IMR-90 (cell line): ENCODE data around the gene MEN1. TPM values are rescaled to one million over a fixed set of nuclear protein-coding genes. Genes with fewer than 3 reads are reported as not detected.

ENCODE experiments used
- ATAC-seq: fragments of 200-7000 bp; cut with Tn5 transposase; 2 replicates; pipeline ENCODE4 v1.9.1; 2020; ENCODE audit warnings: low read depth, mild to moderate bottlenecking, moderate library complexity
- BruUV-seq: library from RNA; stranded (reverse); fragments of 400-500 nt; replicated peaks from 2 replicates; lab custom pipeline; 2021; lab: Mats Ljungman, UMichigan
- CTCF ChIA-PET: fragments of 300-600 bp; formaldehyde crosslinking; extraction: SDS; loops from one replicate; lab custom pipeline; 2021; ENCODE audit warnings: antibody characterized with exemption; lab: Yijun Ruan, JAX
- POLR2A ChIA-PET: fragments of 300-600 bp; sonication (Branson Sonifier 250); formaldehyde crosslinking; loops from one replicate; lab custom pipeline; 2022; ENCODE audit warnings: antibody characterized with exemption; ENCODE audit not compliant: unreplicated experiment; lab: Charles Lee
- DNase-seq: peaks from one replicate; pipeline ENCODE4 v3.0.0; 2013
- H2AFZ ChIP-seq: replicated peaks from 2 replicates; pipeline ENCODE3; 2013; ENCODE audit warnings: low read length, mild to moderate bottlenecking; ENCODE audit not compliant: poor library complexity
- H2AK5ac ChIP-seq: 2 replicates; pipeline ENCODE4 v1.6.1; 2013; ENCODE audit warnings: low read depth, low read length, inconsistent platforms
- H2AK9ac ChIP-seq: replicated peaks from 2 replicates; pipeline ENCODE3; 2013; ENCODE audit warnings: mild to moderate bottlenecking, low read depth, low read length, moderate library complexity; ENCODE audit not compliant: poor library complexity
- H2BK120ac ChIP-seq: 2 replicates; pipeline ENCODE4 v1.6.1; 2013; ENCODE audit warnings: low read depth, low read length, inconsistent platforms
- H2BK15ac ChIP-seq: 3 replicates; pipeline ENCODE4 v1.6.1; 2013; ENCODE audit warnings: low read depth, low read length, inconsistent platforms
- H2BK20ac ChIP-seq: 2 replicates; pipeline ENCODE4 v1.6.1; 2013; ENCODE audit warnings: low read depth, mild to moderate bottlenecking, inconsistent platforms, low read length, moderate library complexity
- H2BK5ac ChIP-seq: 2 replicates; pipeline ENCODE4 v1.6.1; 2013; ENCODE audit warnings: mild to moderate bottlenecking, low read depth, low read length, inconsistent platforms; ENCODE audit not compliant: poor library complexity, severe bottlenecking
- H3K14ac ChIP-seq: replicated peaks from 2 replicates; pipeline ENCODE4 v1.6.1; 2013; ENCODE audit warnings: low read depth, low read length, inconsistent platforms
- H3K18ac ChIP-seq: 2 replicates; pipeline ENCODE4 v1.6.1; 2013; ENCODE audit warnings: low read depth, low read length, control low read depth
- H3K23ac ChIP-seq: 2 replicates; pipeline ENCODE4 v1.6.1; 2013; ENCODE audit warnings: low read depth, low read length, inconsistent platforms
- H3K27ac ChIP-seq: 2 replicates; pipeline ENCODE4 v1.5.1; 2013; ENCODE audit warnings: mild to moderate bottlenecking, control low read depth, low read length; ENCODE audit not compliant: insufficient read depth
- H3K27me3 ChIP-seq: 2 replicates; pipeline ENCODE4 v1.6.1; 2013; ENCODE audit warnings: low read length; ENCODE audit not compliant: control insufficient read depth, insufficient read depth
- H3K36me3 ChIP-seq: 2 replicates; pipeline ENCODE4 v1.6.1; 2013; ENCODE audit warnings: low read length, mixed read lengths; ENCODE audit not compliant: control insufficient read depth, insufficient read depth
- H3K4ac ChIP-seq: 2 replicates; pipeline ENCODE4 v1.6.1; 2013; ENCODE audit warnings: low read depth, low read length, inconsistent platforms
- H3K4me1 ChIP-seq: 2 replicates; pipeline ENCODE4 v1.6.1; 2013; ENCODE audit warnings: low read length, mixed read lengths; ENCODE audit not compliant: control insufficient read depth, insufficient read depth
- H3K4me2 ChIP-seq: 2 replicates; pipeline ENCODE4 v1.6.1; 2013; ENCODE audit warnings: low read depth, mild to moderate bottlenecking, control low read depth, low read length, moderate library complexity
- H3K4me3 ChIP-seq: 2 replicates; pipeline ENCODE4 v1.5.1; 2013; ENCODE audit warnings: low read depth, mild to moderate bottlenecking, control low read depth, low read length, moderate library complexity; ENCODE audit not compliant: insufficient read depth
- H3K56ac ChIP-seq: 2 replicates; pipeline ENCODE4 v1.6.1; 2013; ENCODE audit warnings: low read length, inconsistent platforms; ENCODE audit not compliant: insufficient read depth; ENCODE audit errors: extremely low read depth
- H3K79me1 ChIP-seq, 2 experiments: 2 replicates each; pipeline ENCODE4 v1.6.1; 2013; ENCODE audit warnings: low read length in 2 of 2, inconsistent platforms in 1 of 2, low read depth in 1 of 2
- H3K9ac ChIP-seq: 2 replicates; pipeline ENCODE4 v1.6.1; 2013; ENCODE audit warnings: low read depth, low read length, control low read depth
- H3K9me1 ChIP-seq: 2 replicates; pipeline ENCODE4 v1.6.1; 2013; ENCODE audit warnings: low read length, inconsistent platforms; ENCODE audit not compliant: insufficient read depth
- H3K9me3 ChIP-seq: 2 replicates; pipeline ENCODE4 v1.6.1; 2013; ENCODE audit warnings: low read length; ENCODE audit not compliant: control insufficient read depth, insufficient read depth
- H4K20me1 ChIP-seq: 2 replicates; pipeline ENCODE4 v1.6.1; 2013; ENCODE audit warnings: low read length, inconsistent platforms; ENCODE audit not compliant: insufficient read depth
- H4K5ac ChIP-seq: 2 replicates; pipeline ENCODE4 v1.6.1; 2013; ENCODE audit warnings: mild to moderate bottlenecking, low read depth, low read length, control low read depth
- H4K8ac ChIP-seq, 2 experiments: 2 replicates each; pipeline ENCODE4 v1.6.1; 2013; ENCODE audit warnings: low read depth in 2 of 2, low read length in 2 of 2, control low read depth in 1 of 2, inconsistent platforms in 1 of 2
- H4K91ac ChIP-seq: 2 replicates; pipeline ENCODE4 v1.6.1; 2013; ENCODE audit warnings: low read depth, low read length, inconsistent platforms; ENCODE audit not compliant: insufficient read depth
- BHLHE40 ChIP-seq: fragments of 150-350 bp; IDR thresholded peaks from 2 replicates; pipeline ENCODE4 v1.6.1; 2016; ENCODE audit warnings: mild to moderate bottlenecking, low read depth, low read length
- CEBPB ChIP-seq: IDR thresholded peaks from 2 replicates; pipeline ENCODE4 v1.6.1; 2012; ENCODE audit warnings: low read depth, low read length, improper control_type of control experiment
- CHD1 ChIP-seq: IDR thresholded peaks from 2 replicates; pipeline ENCODE4 v1.6.1; 2012; ENCODE audit warnings: low read depth, low read length, improper control_type of control experiment
- CTCF ChIP-seq: conservative IDR thresholded peaks from 2 replicates; pipeline ENCODE4 v1.5.1; 2012; ENCODE audit warnings: mild to moderate bottlenecking, low read depth, low read length, improper control_type of control experiment
- ELK1 ChIP-seq: fragments of 150-350 bp; IDR thresholded peaks from 2 replicates; pipeline ENCODE4 v1.6.1; 2016; ENCODE audit warnings: low read depth, mild to moderate bottlenecking, low read length, moderate library complexity, borderline replicate concordance
- FOS ChIP-seq: fragments of 150-350 bp; IDR thresholded peaks from 2 replicates; pipeline ENCODE4 v1.6.1; 2016; ENCODE audit warnings: low read depth, low read length
- MAFK ChIP-seq: IDR thresholded peaks from 2 replicates; pipeline ENCODE4 v1.6.1; 2012; ENCODE audit warnings: low read depth, low read length, improper control_type of control experiment
- MAZ ChIP-seq: IDR thresholded peaks from 2 replicates; pipeline ENCODE4 v1.6.1; 2012; ENCODE audit warnings: low read depth, mild to moderate bottlenecking, low read length, improper control_type of control experiment, moderate library complexity, borderline replicate concordance
- MXI1 ChIP-seq: IDR thresholded peaks from 2 replicates; pipeline ENCODE4 v1.6.1; 2012; ENCODE audit warnings: low read depth, mild to moderate bottlenecking, low read length, moderate library complexity, borderline replicate concordance
- NFE2L2 ChIP-seq: fragments of 150-350 bp; IDR thresholded peaks from 2 replicates; pipeline ENCODE4 v1.6.1; 2016; ENCODE audit warnings: low read depth, mild to moderate bottlenecking, low read length
- RCOR1 ChIP-seq: IDR thresholded peaks from 2 replicates; pipeline ENCODE4 v1.6.1; 2012; ENCODE audit warnings: mild to moderate bottlenecking, low read length, improper control_type of control experiment; ENCODE audit not compliant: insufficient replicate concordance
- RFX5 ChIP-seq: IDR thresholded peaks from 2 replicates; pipeline ENCODE4 v1.8.0; 2012; ENCODE audit warnings: low read depth, mild to moderate bottlenecking, low read length, moderate library complexity
- SMC3 ChIP-seq: fragments of 150-350 bp; IDR thresholded peaks from 2 replicates; pipeline ENCODE4 v1.6.1; 2016; ENCODE audit warnings: low read depth, mild to moderate bottlenecking, antibody characterized with exemption, low read length, moderate library complexity
- USF2 ChIP-seq: fragments of 150-350 bp; IDR thresholded peaks from 2 replicates; pipeline ENCODE4 v1.6.1; 2017; ENCODE audit warnings: mild to moderate bottlenecking, antibody characterized with exemption, low read length, low read depth
- WGBS, 2 experiments: methylation state at CpG; one replicate each; pipeline versions ENCODE4 v1.1.5 to v1.1.7; 2013; ENCODE audit warnings: missing lambda C conversion rate in 2 of 2; ENCODE audit not compliant: insufficient read length in 1 of 2; ENCODE audit errors: extremely low coverage in 2 of 2; 5-methylcytosine and 5-hydroxymethylcytosine counted together
- dilution Hi-C: fragments of 300-500 bp; cut with HindIII; formaldehyde crosslinking; loops from one replicate; pipeline ENCODE4 v1.14.3; 2018; ENCODE audit warnings: low sequenced_read_pairs; ENCODE audit not compliant: unreplicated experiment
- in situ Hi-C: fragments of 300-500 bp; cut with MboI; formaldehyde crosslinking; loops from 3 replicates; pipeline ENCODE4 v1.14.3; 2019; ENCODE audit warnings: low sequenced_read_pairs, inconsistent platforms, mixed read lengths
- intact Hi-C: fragments of 100-400 bp; cut with micrococcal nuclease; formaldehyde crosslinking; loops from 2 replicates; pipeline ENCODE4 v1.10.0; 2022
- polyA plus RNA-seq, 3 experiments: library from polyadenylated mRNA; depleted of rRNA; stranded (reverse); fragments of >200 nt; gene quantifications; 2 replicates each; pipeline ENCODE4 v1.2.3, GENCODE V29; 2012; ENCODE audit warnings: low replicate concordance in 1 of 3
- total RNA-seq: library from RNA; depleted of rRNA; stranded (reverse); fragments of >200 nt; gene quantifications from 2 replicates; pipeline ENCODE4 v1.2.3, GENCODE V29; 2012

The MEN1 gene
- total and polyA plus RNA-seq, 2 of the 4 experiments (the other 2 are of a cell fraction): 8.8 to 35.7 TPM

DNA sequence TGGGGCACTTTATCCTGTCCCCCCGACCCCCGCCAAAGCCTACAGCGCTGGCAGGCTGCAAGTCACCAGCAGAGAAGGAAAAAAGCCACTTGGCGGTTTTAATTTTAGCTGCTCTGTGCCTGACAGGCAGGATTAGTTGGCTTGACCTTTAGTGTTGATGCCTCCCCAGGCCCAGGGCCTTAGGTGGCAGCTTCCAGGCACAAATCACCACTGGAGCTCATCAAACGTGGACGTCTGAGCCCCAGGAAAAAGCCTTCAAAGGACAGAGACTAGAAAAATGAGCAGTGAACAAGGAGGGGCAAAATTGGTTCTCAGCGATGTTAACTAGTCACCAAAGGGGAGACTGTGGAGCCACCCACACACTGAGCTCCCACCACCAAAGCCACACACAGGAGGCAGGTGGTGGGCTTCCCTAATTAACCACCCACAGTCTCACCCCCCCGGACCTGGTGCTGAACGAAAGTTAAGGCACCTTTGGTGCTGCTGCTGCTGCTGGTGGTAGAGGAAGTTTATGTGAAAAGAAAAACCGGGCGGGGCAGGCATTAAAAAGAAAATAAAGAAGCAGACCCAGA, 46.2 kb downstream of the MEN1 start:
- no peak overlapping the region for H2BK5ac ChIP-seq
- H3K56ac ChIP-seq: no peak overlapping the region
- H3K9me3 ChIP-seq: no peaks in the 10 kb centered on the region
- H2BK15ac ChIP-seq: no peak overlapping the region
- peaks cover 70% of the 10 kb centered on the region for H3K36me3 ChIP-seq
- H3K18ac ChIP-seq: no peak overlapping the region
- peaks cover 18% of the 10 kb centered on the region for H3K4me1 ChIP-seq
- H3K27ac ChIP-seq: no peak overlapping the region
- H3K23ac ChIP-seq: no peak overlapping the region
- dilution Hi-C loops: no loop called here
- no TSS peak for BruUV-seq
- H2AFZ ChIP-seq: no peak overlapping the region
- in situ Hi-C loops: no loop called here
- H4K91ac ChIP-seq: no peak overlapping the region
- H4K8ac ChIP-seq: no peak overlapping the region
- H3K27me3 ChIP-seq: no peaks in the 10 kb centered on the region
- H3K79me1 ChIP-seq: peaks cover 25 to 66% of the 10 kb centered on the region in 2 experiments
- H4K5ac ChIP-seq: no peak overlapping the region
- H2AK5ac ChIP-seq: no peak overlapping the region
- CTCF ChIA-PET: interaction anchor here (1.0 kb wide), 1 partner anchor 12 kb away, joined by 3 read pairs; no protein-coding TSS in a partner anchor
- peak overlapping the region; percentile 18 for H2AK9ac ChIP-seq
- no peak overlapping the region for H3K4me2 ChIP-seq
- DNase-seq (no peak), ATAC-seq (no peak)
- no peak overlapping the region for H3K4ac ChIP-seq
- peaks cover 62% of the 10 kb centered on the region for H4K20me1 ChIP-seq
- H3K9me1 ChIP-seq: peaks cover 18% of the 10 kb centered on the region; the same call in 1 of the 2 replicates
- H3K14ac ChIP-seq: no peak overlapping the region; the same call in 1 of the 2 replicates
- H2BK20ac ChIP-seq: no peak overlapping the region
- H3K4me3 ChIP-seq: no peak overlapping the region
- POLR2A ChIA-PET: no interaction called here
- WGBS, 2 experiments: 87% methylated on average over 6 of the region's 11 CpGs; no CpG with 5 or more reads in 1 of the 2 experiments
- TF ChIP-seq RCOR1: no peak
- TF ChIP-seq FOS: no peak
- TF ChIP-seq CHD1: no peak
- no peak for TF ChIP-seq ELK1
- no peak for TF ChIP-seq CEBPB
- TF ChIP-seq RFX5: no peak
- TF ChIP-seq SMC3: no peak
- no peak for TF ChIP-seq MXI1
- no peak for TF ChIP-seq USF2
- no peak for TF ChIP-seq CTCF
- no peak for TF ChIP-seq NFE2L2
- no peak for TF ChIP-seq MAZ
- TF ChIP-seq MAFK: no peak
- no peak for TF ChIP-seq BHLHE40
- H2BK120ac ChIP-seq: no peak overlapping the region
- H3K9ac ChIP-seq: no peak overlapping the region
- intact Hi-C loops: no loop called here
